ENCODE results near the gene RAPGEF3.

RAPGEF3 gene

DNA sequence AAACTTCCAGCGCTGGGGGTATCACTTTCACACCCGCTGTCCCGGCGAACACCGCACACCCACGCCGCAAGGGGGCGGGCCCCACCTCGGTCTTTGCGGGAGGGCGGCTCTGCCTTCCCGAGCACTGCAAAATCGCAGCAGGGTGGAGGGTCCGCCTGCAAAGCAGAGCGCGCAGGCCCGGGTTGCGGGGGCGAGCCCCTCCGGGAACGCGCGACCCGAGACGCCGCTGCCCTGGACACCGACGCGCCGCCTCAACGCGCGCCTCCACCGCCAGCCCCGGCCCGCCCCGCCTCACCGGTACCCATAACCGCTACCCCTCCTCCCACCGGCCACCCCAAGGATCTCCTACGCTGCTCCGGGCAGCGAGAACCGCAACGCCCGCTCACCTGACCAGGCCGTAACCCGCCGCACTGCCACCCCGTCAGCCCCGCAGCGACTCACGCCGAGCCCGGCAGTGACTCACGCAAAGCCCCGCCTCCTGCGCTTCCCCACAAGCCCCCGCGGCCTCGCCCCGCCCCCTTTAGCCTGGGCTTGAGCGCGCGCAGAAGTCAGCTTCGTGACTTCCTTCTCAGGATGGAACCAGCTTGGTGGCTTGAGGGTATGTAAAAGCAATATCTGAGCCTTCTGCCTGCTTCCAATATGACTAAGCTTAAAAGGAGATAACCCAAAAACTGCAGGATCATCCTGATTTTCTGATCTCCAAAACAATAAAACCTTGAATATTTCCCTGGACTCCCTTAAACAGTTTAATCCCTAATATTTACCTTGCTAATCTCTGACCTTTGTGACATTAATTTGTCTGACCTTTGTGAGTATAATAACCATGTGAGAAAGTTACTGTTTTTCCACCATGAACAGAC lies 52.9 kb downstream of the RAPGEF3 start, which contains the start of gene RPAP3 (continued):
- TF ChIP-seq ZNF610 (tag by site-specific recombination; IDR thresholded peaks at IDR 0.05; ENCODE audit: borderline replicate concordance) (0 out of 2 replicates have a peak, but pooled peaks have one; percentile 9), ZFP69B (tag by site-specific recombination; IDR thresholded peaks at IDR 0.05) (peak; percentile 88), ZNF747 (tag by site-specific recombination; IDR thresholded peaks at IDR 0.05) (no peak), ZEB2 (tag by site-specific recombination; IDR thresholded peaks at IDR 0.05) (peak; percentile 87), ZNF624 (tag by site-specific recombination; IDR thresholded peaks at IDR 0.05) (no peak), ZNF692 (tag by site-specific recombination; IDR thresholded peaks at IDR 0.05) (peak; percentile 89), ZNF426 (tag by site-specific recombination; IDR thresholded peaks at IDR 0.05) (no peak), ZNF501 (tag by site-specific recombination; IDR thresholded peaks at IDR 0.05) (peak; percentile 70), YY1 (tag by site-specific recombination; IDR thresholded peaks at IDR 0.05) (no peak), ZNF48 (tag by site-specific recombination; IDR thresholded peaks at IDR 0.05) (no peak), ZSCAN30 (tag by site-specific recombination; IDR thresholded peaks at IDR 0.05) (peak; percentile 74), ZNF138 (tag by site-specific recombination; IDR thresholded peaks at IDR 0.05; ENCODE audit: borderline replicate concordance) (no peak), ZNF324 (tag by site-specific recombination; IDR thresholded peaks at IDR 0.05) (no peak), ZSCAN5A (tag by site-specific recombination; IDR thresholded peaks at IDR 0.05) (peak; percentile 93), ZNF843 (tag by site-specific recombination; IDR thresholded peaks at IDR 0.05) (peak; percentile 47; the same call in 1 of the 2 replicates), ZNF645 (tag by site-specific recombination; IDR thresholded peaks at IDR 0.05) (no peak), SCRT2 (tag by site-specific recombination; IDR thresholded peaks at IDR 0.05) (peak; percentile 80), ZBTB26 (tag by site-specific recombination; optimal IDR thresholded peaks at IDR 0.05) (peak; percentile 96), ZBTB48 (tag by site-specific recombination; IDR thresholded peaks at IDR 0.05) (peak; percentile 62; the same call in 1 of the 2 replicates), SCRT1 (tag by site-specific recombination; IDR thresholded peaks at IDR 0.05; ENCODE audit: borderline replicate concordance) (no peak), ZBTB20 (tag by site-specific recombination; IDR thresholded peaks at IDR 0.05) (peak; percentile 94), ZNF558 (tag by site-specific recombination; IDR thresholded peaks at IDR 0.05) (no peak), ZNF175 (tag by site-specific recombination; IDR thresholded peaks at IDR 0.05) (no peak)
- TF ChIP-seq, protein P1, sequence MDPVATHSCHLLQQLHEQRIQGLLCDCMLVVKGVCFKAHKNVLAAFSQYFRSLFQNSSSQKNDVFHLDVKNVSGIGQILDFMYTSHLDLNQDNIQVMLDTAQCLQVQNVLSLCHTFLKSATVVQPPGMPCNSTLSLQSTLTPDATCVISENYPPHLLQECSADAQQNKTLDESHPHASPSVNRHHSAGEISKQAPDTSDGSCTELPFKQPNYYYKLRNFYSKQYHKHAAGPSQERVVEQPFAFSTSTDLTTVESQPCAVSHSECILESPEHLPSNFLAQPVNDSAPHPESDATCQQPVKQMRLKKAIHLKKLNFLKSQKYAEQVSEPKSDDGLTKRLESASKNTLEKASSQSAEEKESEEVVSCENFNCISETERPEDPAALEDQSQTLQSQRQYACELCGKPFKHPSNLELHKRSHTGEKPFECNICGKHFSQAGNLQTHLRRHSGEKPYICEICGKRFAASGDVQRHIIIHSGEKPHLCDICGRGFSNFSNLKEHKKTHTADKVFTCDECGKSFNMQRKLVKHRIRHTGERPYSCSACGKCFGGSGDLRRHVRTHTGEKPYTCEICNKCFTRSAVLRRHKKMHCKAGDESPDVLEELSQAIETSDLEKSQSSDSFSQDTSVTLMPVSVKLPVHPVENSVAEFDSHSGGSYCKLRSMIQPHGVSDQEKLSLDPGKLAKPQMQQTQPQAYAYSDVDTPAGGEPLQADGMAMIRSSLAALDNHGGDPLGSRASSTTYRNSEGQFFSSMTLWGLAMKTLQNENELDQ (tag by site-specific recombination; IDR thresholded peaks at IDR 0.05; ENCODE audit: low read depth), result no peak
- TF ChIP-seq, protein P2, sequence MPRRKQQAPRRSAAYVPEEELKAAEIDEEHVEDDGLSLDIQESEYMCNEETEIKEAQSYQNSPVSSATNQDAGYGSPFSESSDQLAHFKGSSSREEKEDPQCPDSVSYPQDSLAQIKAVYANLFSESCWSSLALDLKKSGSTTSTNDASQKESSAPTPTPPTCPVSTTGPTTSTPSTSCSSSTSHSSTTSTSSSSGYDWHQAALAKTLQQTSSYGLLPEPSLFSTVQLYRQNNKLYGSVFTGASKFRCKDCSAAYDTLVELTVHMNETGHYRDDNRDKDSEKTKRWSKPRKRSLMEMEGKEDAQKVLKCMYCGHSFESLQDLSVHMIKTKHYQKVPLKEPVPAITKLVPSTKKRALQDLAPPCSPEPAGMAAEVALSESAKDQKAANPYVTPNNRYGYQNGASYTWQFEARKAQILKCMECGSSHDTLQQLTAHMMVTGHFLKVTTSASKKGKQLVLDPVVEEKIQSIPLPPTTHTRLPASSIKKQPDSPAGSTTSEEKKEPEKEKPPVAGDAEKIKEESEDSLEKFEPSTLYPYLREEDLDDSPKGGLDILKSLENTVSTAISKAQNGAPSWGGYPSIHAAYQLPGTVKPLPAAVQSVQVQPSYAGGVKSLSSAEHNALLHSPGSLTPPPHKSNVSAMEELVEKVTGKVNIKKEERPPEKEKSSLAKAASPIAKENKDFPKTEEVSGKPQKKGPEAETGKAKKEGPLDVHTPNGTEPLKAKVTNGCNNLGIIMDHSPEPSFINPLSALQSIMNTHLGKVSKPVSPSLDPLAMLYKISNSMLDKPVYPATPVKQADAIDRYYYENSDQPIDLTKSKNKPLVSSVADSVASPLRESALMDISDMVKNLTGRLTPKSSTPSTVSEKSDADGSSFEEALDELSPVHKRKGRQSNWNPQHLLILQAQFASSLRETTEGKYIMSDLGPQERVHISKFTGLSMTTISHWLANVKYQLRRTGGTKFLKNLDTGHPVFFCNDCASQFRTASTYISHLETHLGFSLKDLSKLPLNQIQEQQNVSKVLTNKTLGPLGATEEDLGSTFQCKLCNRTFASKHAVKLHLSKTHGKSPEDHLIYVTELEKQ (tag by site-specific recombination; IDR thresholded peaks at IDR 0.05; ENCODE audit: borderline replicate concordance), result no peak
- TF ChIP-seq, protein P3, sequence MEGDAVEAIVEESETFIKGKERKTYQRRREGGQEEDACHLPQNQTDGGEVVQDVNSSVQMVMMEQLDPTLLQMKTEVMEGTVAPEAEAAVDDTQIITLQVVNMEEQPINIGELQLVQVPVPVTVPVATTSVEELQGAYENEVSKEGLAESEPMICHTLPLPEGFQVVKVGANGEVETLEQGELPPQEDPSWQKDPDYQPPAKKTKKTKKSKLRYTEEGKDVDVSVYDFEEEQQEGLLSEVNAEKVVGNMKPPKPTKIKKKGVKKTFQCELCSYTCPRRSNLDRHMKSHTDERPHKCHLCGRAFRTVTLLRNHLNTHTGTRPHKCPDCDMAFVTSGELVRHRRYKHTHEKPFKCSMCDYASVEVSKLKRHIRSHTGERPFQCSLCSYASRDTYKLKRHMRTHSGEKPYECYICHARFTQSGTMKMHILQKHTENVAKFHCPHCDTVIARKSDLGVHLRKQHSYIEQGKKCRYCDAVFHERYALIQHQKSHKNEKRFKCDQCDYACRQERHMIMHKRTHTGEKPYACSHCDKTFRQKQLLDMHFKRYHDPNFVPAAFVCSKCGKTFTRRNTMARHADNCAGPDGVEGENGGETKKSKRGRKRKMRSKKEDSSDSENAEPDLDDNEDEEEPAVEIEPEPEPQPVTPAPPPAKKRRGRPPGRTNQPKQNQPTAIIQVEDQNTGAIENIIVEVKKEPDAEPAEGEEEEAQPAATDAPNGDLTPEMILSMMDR (tag by site-specific recombination; IDR thresholded peaks at IDR 0.05), result peak; percentile 70
